CD4-positive, alpha-beta T cell (primary cell): ENCODE results near the gene CDIPT. TPM values are rescaled to one million over a fixed set of nuclear protein-coding genes. Genes with fewer than 3 reads are reported as not detected.
A peak's percentile ranks its signal among the peaks of the same experiment; 100 is the strongest.

Experiments
- ATAC-seq: fragments of 200-7000 bp; cut with Tn5 transposase; one replicate; pipeline ENCODE4 v1.10.0; 2022; ENCODE audit warnings: mild to moderate bottlenecking; ENCODE audit not compliant: poor library complexity
- CTCF ChIA-PET: fragments of 350-600 bp; sonication (Branson Sonifier 250); formaldehyde crosslinking; loops from one replicate; lab custom pipeline; 2021; ENCODE audit warnings: antibody characterized with exemption, inconsistent platforms; lab: Charles Lee
- POLR2A ChIA-PET: fragments of 350-600 bp; sonication (Branson Sonifier 250); formaldehyde crosslinking; loops from one replicate; lab custom pipeline; 2021; ENCODE audit warnings: antibody characterized with exemption, inconsistent platforms; lab: Charles Lee
- DNase-seq, 14 experiments: peaks; one replicate each; pipeline ENCODE4 v3.0.0-alpha.2; 2013 to 2020; ENCODE audit warnings: mixed read lengths in 2 of 14
- H3K27ac ChIP-seq, 2 donors: one replicate each; pipeline versions ENCODE4 v1.5.1 to v1.7.0; 2013; ENCODE audit warnings: low read length in 2 of 2, low read depth in 1 of 2, mild to moderate bottlenecking in 1 of 2
- H3K27me3 ChIP-seq, 2 experiments: 1 replicate in 1 of 2; 2 replicates in 1 of 2; pipeline versions ENCODE4 v1.6.1 to v1.7.0; 2013; ENCODE audit warnings: low read length in 2 of 2, control low read depth in 1 of 2, mild to moderate bottlenecking in 1 of 2, moderate library complexity in 1 of 2; ENCODE audit not compliant: insufficient read depth in 2 of 2, control insufficient read depth in 1 of 2
- H3K36me3 ChIP-seq: one replicate; pipeline ENCODE4 v1.6.1; 2013; ENCODE audit warnings: low read length, control low read depth; ENCODE audit not compliant: insufficient read depth
- H3K4me1 ChIP-seq: one replicate; pipeline ENCODE4 v1.6.1; 2013; ENCODE audit warnings: low read length, control low read depth; ENCODE audit not compliant: insufficient read depth
- H3K4me3 ChIP-seq: one replicate; pipeline ENCODE4 v1.5.1; 2013; ENCODE audit warnings: mild to moderate bottlenecking, low read length, moderate library complexity
- H3K9me3 ChIP-seq, 2 experiments: 1 replicate in 1 of 2; 2 replicates in 1 of 2; pipeline versions ENCODE4 v1.6.1 to v1.7.0; 2013; ENCODE audit warnings: low read length in 2 of 2, mild to moderate bottlenecking in 2 of 2, control low read depth in 1 of 2, moderate library complexity in 1 of 2; ENCODE audit not compliant: control insufficient read depth in 1 of 2, insufficient read depth in 1 of 2
- H3K27ac Mint-ChIP-seq: one replicate; pipeline ENCODE4 v1.8.0; 2020; ENCODE audit warnings: mixed read lengths
- H3K27me3 Mint-ChIP-seq: one replicate; pipeline ENCODE4 v1.8.0; 2021; ENCODE audit warnings: mixed read lengths
- H3K36me3 Mint-ChIP-seq: one replicate; pipeline ENCODE4 v1.8.0; 2021; ENCODE audit warnings: low read depth, mixed read lengths
- H3K4me1 Mint-ChIP-seq: one replicate; pipeline ENCODE4 v1.8.0; 2021; ENCODE audit warnings: low read depth, mixed read lengths
- H3K4me3 Mint-ChIP-seq: one replicate; pipeline ENCODE4 v1.8.0; 2020; ENCODE audit warnings: mild to moderate bottlenecking, mixed read lengths
- H3K9me3 Mint-ChIP-seq: one replicate; pipeline ENCODE4 v1.8.0; 2020; ENCODE audit warnings: mixed read lengths
- CTCF ChIP-seq: fragments of 200-600 bp; IDR thresholded peaks from one replicate; pipeline ENCODE4 v1.8.0; 2022; ENCODE audit warnings: antibody characterized with exemption, mild to moderate bottlenecking
- intact Hi-C, 2 experiments: fragments of 100-400 bp; cut with DNase I in 1 of 2; cut with micrococcal nuclease in 1 of 2; formaldehyde crosslinking; loops; one replicate each; pipeline versions ENCODE4 v1.15.1 to v1.9.0; 2023 to 2025; cut with DNase I, micrococcal nuclease
- total RNA-seq, 174 experiments: library from RNA in 2 of 174; stranded (reverse) in 2 of 174; gene quantifications; one replicate each; pipeline ENCODE4 v1.2.3 and lab custom pipeline; 2021 to 2026

The CDIPT gene
- total RNA-seq, 2 experiments from 2014 or later = 25.7 to 27.0 TPM

GRCh38 chr16:29868396-29869009 lies 5.5 kb upstream of the CDIPT start:
- Histone ChIP-seq H3K36me3 (no peaks in the 10 kb centered on the region), H3K9me3 (no peaks in the 10 kb centered on the region), H3K4me1 (peaks cover 5% of the 10 kb centered on the region), H3K27ac (no peak overlapping the region), H3K4me3 (no peak overlapping the region), H3K27me3 (no peaks in the 10 kb centered on the region)
- DNase-seq (no peak), ATAC-seq (no peak)
- H3K9me3 Mint-ChIP-seq = no peaks in the 10 kb centered on the region
- H3K36me3 Mint-ChIP-seq = no peaks in the 10 kb centered on the region
- ChIA-PET CTCF (interaction anchor here (1.1 kb wide), 1 partner anchor 20 kb away, joined by 3 read pairs; no protein-coding TSS in a partner anchor), POLR2A (no interaction called here)
- H3K27ac Mint-ChIP-seq = no peak overlapping the region
- H3K4me1 Mint-ChIP-seq = peaks cover 2% of the 10 kb centered on the region
- no peak overlapping the region for H3K4me3 Mint-ChIP-seq
- TF ChIP-seq CTCF = no peak
- H3K27me3 Mint-ChIP-seq = no peaks in the 10 kb centered on the region
- intact Hi-C loops = no loop called here

GRCh38 chr16:29864205-29864604 lies 1.2 kb upstream of the CDIPT start:
- TF ChIP-seq CTCF = no peak
- no peak overlapping the region for H3K4me3 Mint-ChIP-seq
- Histone ChIP-seq H3K4me1 (peaks cover 30% of the 10 kb centered on the region), H3K36me3 (peaks cover 22% of the 10 kb centered on the region), H3K9me3 (no peaks in the 10 kb centered on the region), H3K27me3 (no peaks in the 10 kb centered on the region), H3K27ac (no peak overlapping the region), H3K4me3 (no peak overlapping the region)
- peaks cover 22% of the 10 kb centered on the region for H3K4me1 Mint-ChIP-seq
- DNase-seq (no peak), ATAC-seq (no peak)
- POLR2A ChIA-PET = interaction anchor here (2.2 to 2.4 kb wide), 3 partner anchors 13 to 62 kb away, joined by 6 to 10 read pairs (median 9); partner anchors contain the start of gene KCTD13
- H3K27ac Mint-ChIP-seq = no peak overlapping the region
- H3K9me3 Mint-ChIP-seq = no peaks in the 10 kb centered on the region
- H3K36me3 Mint-ChIP-seq = peaks cover 33% of the 10 kb centered on the region
- CTCF ChIA-PET = interaction anchor here (2.3 kb wide), 1 partner anchor 16 kb away, joined by 11 read pairs; no protein-coding TSS in a partner anchor
- intact Hi-C loops = loop anchor here in 1 of 2 experiments (5.0 kb wide), 2 partner anchors 37 to 133 kb away; partner anchors contain the start of genes HIRIP3 and INO80E
- no peaks in the 10 kb centered on the region for H3K27me3 Mint-ChIP-seq

GRCh38 chr16:29863669-29863984 lies 601 bp upstream of the CDIPT start:
- ChIA-PET CTCF (interaction anchor here (0.6 to 2.3 kb wide), 10 partner anchors 15 to 163 kb away, joined by 3 to 11 read pairs (median 4); partner anchors contain the start of genes KIF22 and PAGR1), POLR2A (interaction anchor here (0.8 to 2.5 kb wide), 14 partner anchors 13 to 162 kb away, joined by 3 to 16 read pairs (median 6); partner anchors contain the start of genes ASPHD1, KCTD13, KIF22 and MVP)
- H3K4me3 Mint-ChIP-seq = peak overlapping the region; percentile 95
- no peaks in the 10 kb centered on the region for H3K27me3 Mint-ChIP-seq
- Histone ChIP-seq H3K9me3 (peaks cover 0 to 4% of the 10 kb centered on the region in 2 experiments), H3K27me3 (no peaks in the 10 kb centered on the region), H3K36me3 (peaks cover 28% of the 10 kb centered on the region), H3K27ac (peak overlapping the region; percentile 87 to 97), H3K4me1 (peaks cover 30% of the 10 kb centered on the region), H3K4me3 (peak overlapping the region; percentile 76)
- peak overlapping the region; percentile 95 for H3K27ac Mint-ChIP-seq
- no peaks in the 10 kb centered on the region for H3K9me3 Mint-ChIP-seq
- intact Hi-C loops = loop anchor here (1.0 to 5.0 kb wide), 8 partner anchors 36 to 795 kb away; partner anchors contain the start of genes INO80E (in 2 of the 2), FBRS (in 1 of the 2), HIRIP3 (in 1 of the 2) and PAGR1 (in 1 of the 2)
- H3K4me1 Mint-ChIP-seq = peaks cover 22% of the 10 kb centered on the region
- no peak for TF ChIP-seq CTCF
- ATAC-seq (no peak), DNase-seq (no peak)
- peaks cover 39% of the 10 kb centered on the region for H3K36me3 Mint-ChIP-seq
